BJ (cell line): ENCODE data around the gene AGAP1. TPM values are rescaled to one million over a fixed set of nuclear protein-coding genes. Genes with fewer than 3 reads are reported as not detected.

Experiments
- CTCF ChIA-PET: fragments of 350-600 bp; formaldehyde crosslinking; extraction: SDS; loops from one replicate; lab custom pipeline; 2021; ENCODE audit warnings: antibody characterized with exemption, inconsistent platforms; lab: Yijun Ruan, JAX
- POLR2A ChIA-PET: fragments of 300-600 bp; sonication (Branson Sonifier 250); formaldehyde crosslinking; extraction: SDS; loops from one replicate; lab custom pipeline; 2021; ENCODE audit warnings: antibody characterized with exemption; lab: Charles Lee
- DNase-seq: peaks from one replicate; pipeline ENCODE4 v3.0.0-alpha.2; 2011; ENCODE audit warnings: low read depth
- H3K27me3 ChIP-seq: 2 replicates; pipeline ENCODE4 v1.6.0; 2011; ENCODE audit warnings: low read length; ENCODE audit not compliant: control insufficient read depth, insufficient read depth
- H3K36me3 ChIP-seq: 2 replicates; pipeline ENCODE4 v1.5.1; 2011; ENCODE audit warnings: low read length; ENCODE audit not compliant: control insufficient read depth, insufficient read depth
- H3K4me3 ChIP-seq: 2 replicates; pipeline ENCODE4 v1.5.1; 2011; ENCODE audit warnings: low read depth, mild to moderate bottlenecking, control low read depth, low read length
- polyA plus RNA-seq: library from polyadenylated mRNA; depleted of rRNA; stranded (reverse); fragments of >200 nt; gene quantifications from 2 replicates; pipeline ENCODE4 v1.2.3, GENCODE V29; 2011
- TF ChIP-seq, protein P1 (sequence below): IDR thresholded peaks from 2 replicates; pipeline ENCODE4 v1.5.1; 2011; ENCODE audit warnings: low read depth, mild to moderate bottlenecking, control low read depth, inconsistent platforms, low read length, moderate library complexity; ENCODE audit not compliant: insufficient read depth

The AGAP1 gene
- polyA plus RNA-seq, 1 experiment, result 14.9 TPM

DNA sequence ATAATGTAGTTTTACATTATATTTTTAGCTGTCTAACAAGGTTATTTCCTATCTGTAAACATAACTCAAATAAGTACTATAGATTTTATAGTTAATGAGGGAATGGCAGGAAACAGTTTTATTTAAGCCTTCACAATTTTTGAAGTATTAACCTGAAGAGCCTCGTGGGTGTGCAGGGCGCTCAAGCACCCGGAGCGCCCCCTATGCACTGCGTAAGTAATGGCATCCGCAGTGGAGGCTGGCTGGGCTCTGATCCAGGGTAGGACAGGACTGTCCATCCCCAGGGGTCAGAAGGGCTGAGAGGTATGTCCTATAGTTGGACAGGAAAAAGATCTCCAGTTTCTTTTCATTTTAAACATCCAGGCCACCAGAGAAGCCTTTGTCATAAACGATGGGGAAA, 682.6 kb downstream of the AGAP1 start:
- peaks cover 26% of the 10 kb centered on the region for H3K27me3 ChIP-seq
- TF ChIP-seq, protein P1, sequence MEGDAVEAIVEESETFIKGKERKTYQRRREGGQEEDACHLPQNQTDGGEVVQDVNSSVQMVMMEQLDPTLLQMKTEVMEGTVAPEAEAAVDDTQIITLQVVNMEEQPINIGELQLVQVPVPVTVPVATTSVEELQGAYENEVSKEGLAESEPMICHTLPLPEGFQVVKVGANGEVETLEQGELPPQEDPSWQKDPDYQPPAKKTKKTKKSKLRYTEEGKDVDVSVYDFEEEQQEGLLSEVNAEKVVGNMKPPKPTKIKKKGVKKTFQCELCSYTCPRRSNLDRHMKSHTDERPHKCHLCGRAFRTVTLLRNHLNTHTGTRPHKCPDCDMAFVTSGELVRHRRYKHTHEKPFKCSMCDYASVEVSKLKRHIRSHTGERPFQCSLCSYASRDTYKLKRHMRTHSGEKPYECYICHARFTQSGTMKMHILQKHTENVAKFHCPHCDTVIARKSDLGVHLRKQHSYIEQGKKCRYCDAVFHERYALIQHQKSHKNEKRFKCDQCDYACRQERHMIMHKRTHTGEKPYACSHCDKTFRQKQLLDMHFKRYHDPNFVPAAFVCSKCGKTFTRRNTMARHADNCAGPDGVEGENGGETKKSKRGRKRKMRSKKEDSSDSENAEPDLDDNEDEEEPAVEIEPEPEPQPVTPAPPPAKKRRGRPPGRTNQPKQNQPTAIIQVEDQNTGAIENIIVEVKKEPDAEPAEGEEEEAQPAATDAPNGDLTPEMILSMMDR, result peak; percentile 57
- CTCF ChIA-PET, result interaction anchor here (0.8 to 15.1 kb wide), 7 partner anchors 14 to 416 kb away, joined by 3 to 198 read pairs (median 5); no protein-coding TSS in a partner anchor
- no peak overlapping the region for H3K4me3 ChIP-seq
- POLR2A ChIA-PET, result no interaction called here
- H3K36me3 ChIP-seq, result no peaks in the 10 kb centered on the region
- DNase-seq, result no peak

DNA sequence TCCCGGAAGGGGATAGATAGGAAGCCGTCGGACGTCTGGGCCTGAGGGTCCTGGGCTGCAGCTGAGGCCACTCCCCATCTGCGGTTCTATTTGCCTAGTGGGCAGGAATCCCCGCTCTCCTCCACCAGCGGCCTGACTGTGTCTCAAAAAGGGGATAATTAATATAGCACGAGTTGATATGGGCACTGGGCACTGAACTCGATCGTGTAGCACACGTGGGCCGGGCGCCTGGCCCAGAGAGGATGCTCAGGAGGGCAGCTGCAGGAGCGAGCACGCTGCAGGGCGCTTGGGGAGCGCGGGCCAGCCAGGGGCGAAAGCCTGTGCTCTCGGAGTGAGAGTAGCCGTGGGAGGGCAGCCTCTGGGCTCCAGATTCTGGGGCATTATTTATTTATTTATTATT, 683.1 kb downstream of the AGAP1 start:
- TF ChIP-seq, protein P1, result no peak
- Histone ChIP-seq H3K4me3 (no peak overlapping the region), H3K27me3 (peaks cover 21% of the 10 kb centered on the region), H3K36me3 (no peaks in the 10 kb centered on the region)
- ChIA-PET CTCF (interaction anchor here (1.0 to 15.1 kb wide), 9 partner anchors 8 to 411 kb away, joined by 3 to 198 read pairs (median 4); partner anchors contain the start of gene GBX2), POLR2A (no interaction called here)
- DNase-seq, result no peak

DNA sequence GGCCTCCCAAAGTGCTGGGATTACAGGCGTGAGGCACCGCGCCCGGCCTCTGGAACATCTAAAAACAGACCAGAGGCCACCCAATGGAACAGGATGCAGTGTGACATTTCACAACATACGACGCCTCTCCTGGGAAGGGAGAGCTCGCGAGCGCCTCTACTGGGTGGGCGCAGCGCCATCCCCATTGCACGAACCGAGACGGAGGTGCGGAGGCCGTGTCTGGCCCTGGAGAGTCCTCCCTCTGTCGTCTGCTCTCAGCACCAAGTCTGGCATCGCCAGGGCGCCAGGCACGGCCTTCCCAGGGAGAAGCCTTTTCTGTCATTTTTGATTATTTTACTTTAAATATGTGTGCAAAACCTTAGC, 683.7 kb downstream of the AGAP1 start:
- Histone ChIP-seq H3K36me3 (no peaks in the 10 kb centered on the region), H3K27me3 (peaks cover 15% of the 10 kb centered on the region), H3K4me3 (no peak overlapping the region)
- CTCF ChIA-PET, result interaction anchor here (0.7 to 15.1 kb wide), 17 partner anchors 8 to 903 kb away, joined by 3 to 198 read pairs (median 4); partner anchors contain the start of gene GBX2
- no peak for DNase-seq
- TF ChIP-seq, protein P1, result peak; percentile 26; the same call in 1 of the 2 replicates
- POLR2A ChIA-PET, result no interaction called here

DNA sequence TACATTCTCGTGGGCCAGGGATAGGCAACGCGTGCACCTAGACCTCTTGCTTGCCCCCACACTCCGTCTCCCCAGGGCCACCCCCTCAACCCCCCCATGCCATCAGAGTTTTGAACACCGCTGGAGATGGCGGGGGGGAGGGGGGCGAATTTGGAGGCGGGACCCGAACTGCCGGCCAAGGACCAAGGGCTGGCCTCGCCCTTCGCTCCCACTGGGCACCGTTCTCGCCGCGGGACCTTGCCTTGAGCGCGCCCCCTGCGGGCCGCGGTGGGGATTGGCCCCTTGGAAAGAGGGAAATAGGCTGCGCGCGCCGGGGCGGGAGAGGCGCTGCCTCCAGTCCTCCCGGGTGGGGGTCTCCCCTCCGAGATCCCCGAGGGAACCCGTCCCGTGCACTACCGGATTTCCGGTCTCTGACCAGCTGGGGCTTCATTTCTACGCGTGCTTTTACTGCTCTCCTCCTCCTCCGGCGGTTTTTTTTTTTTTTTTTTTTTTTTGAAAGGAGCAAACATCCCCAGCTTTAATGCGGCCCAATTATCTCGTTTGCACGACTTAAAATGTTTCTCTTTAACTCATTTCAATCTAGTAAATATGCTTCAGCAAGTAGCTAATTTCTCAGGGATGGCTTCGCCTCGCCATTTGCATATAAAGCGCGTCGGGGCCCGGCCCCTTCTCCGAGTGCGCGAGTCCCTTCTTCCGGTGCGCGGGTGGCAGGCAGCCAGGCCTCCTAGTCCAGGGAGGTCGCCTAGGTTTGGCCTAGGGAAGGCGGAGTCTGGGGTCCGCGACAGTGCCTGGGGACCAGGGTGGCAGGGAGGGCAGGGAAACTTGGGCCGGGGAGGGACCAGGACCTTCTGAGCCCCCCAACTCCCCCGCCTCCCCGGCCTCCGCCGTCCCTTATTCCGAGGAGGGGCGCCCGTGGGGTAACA, 684.4 kb downstream of the AGAP1 start:
- Histone ChIP-seq H3K27me3 (peaks cover 9% of the 10 kb centered on the region), H3K4me3 (peak overlapping the region; percentile 49), H3K36me3 (no peaks in the 10 kb centered on the region)
- TF ChIP-seq, protein P1, result peak; percentile 93
- ChIA-PET CTCF (interaction anchor here (0.7 to 15.1 kb wide), 20 partner anchors 9 to 902 kb away, joined by 3 to 198 read pairs (median 4); partner anchors contain the start of gene GBX2), POLR2A (no interaction called here)
- DNase-seq, result no peak

DNA sequence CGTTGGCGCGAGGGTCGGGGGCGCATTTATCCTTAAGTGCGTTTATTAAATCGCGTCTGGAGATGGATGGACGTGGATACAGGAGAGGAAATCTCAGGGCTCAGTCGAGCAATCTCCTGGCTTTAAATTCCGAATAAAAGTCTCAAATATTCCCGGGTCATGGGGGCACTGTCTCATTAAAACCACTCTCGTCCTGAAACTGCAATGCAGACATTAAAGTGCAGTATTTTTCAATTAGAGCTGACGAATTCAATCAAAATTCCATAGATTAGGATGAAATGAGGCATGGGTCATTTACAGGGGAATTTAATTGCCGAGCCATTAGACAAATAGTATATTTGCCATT, 685.0 kb downstream of the AGAP1 start:
- CTCF ChIA-PET, result interaction anchor here (0.7 to 15.1 kb wide), 8 partner anchors 10 to 419 kb away, joined by 3 to 198 read pairs (median 4); partner anchors contain the start of gene GBX2
- H3K4me3 ChIP-seq, result peak overlapping the region; percentile 49
- TF ChIP-seq, protein P1, result no peak
- H3K36me3 ChIP-seq, result no peaks in the 10 kb centered on the region
- no peak for DNase-seq
- POLR2A ChIA-PET, result no interaction called here
- H3K27me3 ChIP-seq, result peaks cover 4% of the 10 kb centered on the region
